T1000 (cell line): Measurements from ENCODE around the gene EMILIN3.
A peak's percentile ranks its signal among the peaks of the same experiment; 100 is the strongest.

Source experiments
- DNase-seq: peaks from one replicate; lab custom pipeline; 2025; ENCODE audit warnings: mixed read lengths; lab: John Stamatoyannopoulos, UW

EMILIN3 gene

GRCh38 chr20:41344938-41345728 lies 21.5 kb downstream of the EMILIN3 start:
- no peak for DNase-seq

- DNase-seq: no peak
These were observed 22.1 kb downstream of the EMILIN3 start for GRCh38 chr20:41344477-41344876.

GRCh38 chr20:41342474-41343464 lies 23.8 kb downstream of the EMILIN3 start:
- DNase-seq: no peak

- DNase-seq: peak; percentile 92
These were observed 26.1 kb downstream of the EMILIN3 start, which contains the start of gene LPIN3 for GRCh38 chr20:41340327-41341055. Gene LPIN3 (plus strand): TSS chr20:41340821. CDS start chr20:41345804, 4,983 bp downstream.

- DNase-seq: peak; percentile 58
These were observed 26.7 kb downstream of the EMILIN3 start for GRCh38 chr20:41339957-41340326.

- no peak for DNase-seq
These were observed 29.7 kb downstream of the EMILIN3 start for GRCh38 chr20:41336711-41337492.

GRCh38 chr20:41335591-41335990 lies 31.0 kb downstream of the EMILIN3 start:
- DNase-seq: no peak

GRCh38 chr20:41334443-41335421 lies 31.9 kb downstream of the EMILIN3 start:
- DNase-seq: no peak

- no peak for DNase-seq
These were observed 32.6 kb downstream of the EMILIN3 start for GRCh38 chr20:41334036-41334435.

- DNase-seq: no peak
These were observed 34.9 kb downstream of the EMILIN3 start for GRCh38 chr20:41331731-41332130.

GRCh38 chr20:41330941-41331340 lies 35.7 kb downstream of the EMILIN3 start:
- DNase-seq: no peak

- DNase-seq: no peak
These were observed 36.3 kb downstream of the EMILIN3 start for GRCh38 chr20:41330343-41330720.

- peak; percentile 81 for DNase-seq
These were observed 36.9 kb downstream of the EMILIN3 start for GRCh38 chr20:41329435-41330342.

- no peak for DNase-seq
These were observed 39.4 kb downstream of the EMILIN3 start for GRCh38 chr20:41327178-41327577.

GRCh38 chr20:41320976-41321375 lies 45.6 kb downstream of the EMILIN3 start:
- no peak for DNase-seq

- DNase-seq: no peak
These were observed 46.2 kb downstream of the EMILIN3 start for GRCh38 chr20:41320441-41320840.

- no peak for DNase-seq
These were observed 48.4 kb downstream of the EMILIN3 start for GRCh38 chr20:41318271-41318649.

- peak; percentile 97 for DNase-seq
These were observed 48.9 kb downstream of the EMILIN3 start, which contains the start of gene ZHX3 for GRCh38 chr20:41317546-41318270. Gene ZHX3 (minus strand): TSS chr20:41317731. CDS start chr20:41204916, 112,815 bp downstream.
